NCI-H82 (cell line): ENCODE results near the gene CYP4A22.
A peak's percentile ranks its signal among the peaks of the same experiment; 100 is the strongest.
"Not testable (repeated sequence)": the region's sequence is repeated elsewhere in the genome, so short reads cannot be mapped to it uniquely, and the experiment has no call there.

Experiments
- DNase-seq: peaks from one replicate; lab custom pipeline; 2025; lab: John Stamatoyannopoulos, UW

Gene CYP4A22

DNA sequence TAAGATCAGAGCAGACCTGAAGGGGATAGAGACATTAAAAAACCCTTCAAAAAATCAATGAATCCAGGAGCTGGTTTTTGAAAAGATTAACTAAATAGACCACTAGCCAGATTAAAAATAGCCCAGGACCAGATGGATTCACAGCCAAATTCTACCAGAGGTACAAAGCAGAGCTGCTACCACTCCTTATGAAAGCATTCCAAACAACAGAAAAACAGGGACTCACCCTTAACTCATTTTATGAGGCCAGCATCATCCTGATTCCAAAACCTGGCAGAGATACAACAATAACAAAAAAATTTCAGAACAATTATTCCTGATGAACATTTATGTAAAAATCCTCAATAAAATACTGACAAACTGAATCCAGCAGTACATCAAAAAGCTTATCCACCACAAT is 19.2 kb downstream of the CYP4A22 start:
- not testable (repeated sequence) for DNase-seq

DNA sequence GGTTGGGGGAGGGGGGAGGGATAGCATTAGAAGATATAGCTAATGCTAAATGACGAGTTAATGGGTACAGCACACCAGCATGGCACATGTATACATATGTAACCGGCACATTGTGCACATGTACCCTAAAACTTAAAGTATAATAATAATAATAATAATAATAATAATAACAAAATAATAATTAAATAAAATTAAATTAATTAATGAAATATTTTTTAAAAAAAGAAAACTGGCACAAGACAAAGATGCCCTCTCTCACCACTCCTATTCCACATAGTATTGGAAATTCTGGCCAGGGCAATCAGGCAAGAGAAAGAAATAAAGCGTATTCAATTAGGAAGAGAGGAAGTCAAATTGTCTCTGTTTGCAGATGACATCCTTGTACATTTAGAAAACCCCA is 20.7 kb downstream of the CYP4A22 start:
- DNase-seq: not testable (repeated sequence)

DNA sequence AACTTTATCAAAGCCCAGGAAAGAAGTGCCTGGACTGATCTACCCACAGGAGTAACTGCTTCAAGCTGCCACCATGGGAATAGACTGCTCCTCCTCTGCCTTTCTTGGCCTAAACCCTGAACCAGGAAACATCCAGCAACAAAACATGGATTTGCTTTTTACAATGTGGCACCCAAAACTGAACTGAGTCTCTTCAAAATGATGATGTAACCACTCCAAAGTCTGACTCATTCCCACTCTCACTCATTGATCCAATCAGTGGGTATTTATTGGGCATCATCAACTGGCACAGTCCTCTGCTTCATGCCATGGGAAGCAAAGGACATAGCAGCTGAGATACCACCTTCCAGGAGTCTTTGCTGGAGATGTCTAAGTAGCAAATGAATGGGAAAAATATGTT is 23.5 kb downstream of the CYP4A22 start:
- no peak for DNase-seq

GRCh38 chr1:47161298-47162040 is 24.2 kb downstream of the CYP4A22 start:
- peak; percentile 22 for DNase-seq

DNA sequence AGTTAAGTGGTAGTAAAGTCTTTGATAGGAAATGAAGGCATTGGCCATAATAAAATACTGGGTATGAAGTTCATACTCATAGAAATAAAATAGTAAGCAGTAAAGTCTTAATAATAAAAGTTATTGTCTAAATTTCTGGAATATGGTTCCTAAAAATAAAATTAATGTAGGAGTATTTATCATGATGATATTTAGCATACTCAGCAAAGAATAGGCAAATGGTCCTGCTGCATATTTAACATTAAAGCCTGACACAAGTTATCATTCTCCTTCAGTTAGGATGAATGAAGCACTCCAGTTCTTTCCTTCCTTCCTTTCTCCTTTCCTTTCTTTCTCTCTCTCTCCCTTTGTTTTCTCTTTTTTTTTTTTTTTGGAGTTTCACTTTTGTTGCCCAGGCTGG is 27.3 kb downstream of the CYP4A22 start:
- no peak for DNase-seq

DNA sequence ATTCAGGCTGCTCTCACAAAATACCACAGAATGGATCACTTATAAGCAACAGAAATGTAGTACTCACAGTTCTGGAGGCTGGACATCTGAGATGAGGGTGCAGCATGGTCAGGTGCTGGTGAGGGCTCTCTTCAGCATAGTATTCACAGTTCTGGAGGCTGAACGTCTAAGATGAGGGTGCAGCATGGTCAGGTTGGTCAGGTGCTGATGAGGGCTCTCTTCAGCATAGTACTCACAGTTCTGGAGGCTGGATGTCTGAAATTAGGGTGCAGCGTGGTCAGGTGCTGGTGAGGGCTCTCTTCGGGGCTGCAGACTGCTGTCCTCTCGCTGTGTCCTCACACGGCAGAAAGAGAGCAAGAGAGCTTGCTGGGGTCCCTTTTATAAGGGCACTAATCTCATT is 35.5 kb downstream of the CYP4A22 start:
- DNase-seq: no peak

- DNase-seq: peak; percentile 63
Measured at GRCh38 chr1:47174656-47175020, 37.4 kb downstream of the CYP4A22 start.

DNA sequence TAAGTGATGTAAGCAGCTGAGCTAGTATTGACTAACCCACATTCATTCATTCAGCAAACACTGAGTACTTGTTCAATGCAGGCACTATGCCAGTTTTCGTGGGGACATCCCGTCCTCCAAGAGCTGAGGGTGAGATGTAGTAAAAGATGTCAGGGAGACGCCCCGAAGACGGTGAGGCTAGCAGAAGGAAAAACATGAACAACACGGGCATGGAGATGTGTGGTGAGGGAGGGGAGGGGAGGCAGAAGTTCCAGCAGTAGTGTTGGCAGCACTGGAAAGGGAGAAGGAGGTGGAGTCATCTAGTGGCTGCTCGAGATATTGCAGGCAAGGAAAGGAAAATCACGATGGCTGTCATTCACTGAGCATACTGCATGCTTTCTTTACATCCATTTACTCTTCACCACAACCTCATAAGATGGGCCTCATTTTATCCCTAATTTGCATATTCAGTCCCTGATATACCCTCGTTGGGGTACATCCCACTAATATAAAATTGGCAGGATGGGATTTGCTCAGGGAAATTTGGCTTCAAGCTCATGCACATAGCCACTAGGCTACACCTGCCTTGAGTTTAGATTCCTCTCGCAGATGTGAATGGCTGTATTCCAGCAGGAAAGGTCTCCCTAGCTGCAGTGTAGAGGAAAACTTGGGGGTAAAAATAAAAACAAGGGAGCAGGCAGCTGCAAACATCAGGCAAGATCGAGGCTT is 38.1 kb downstream of the CYP4A22 start:
- peak; percentile 84 for DNase-seq

DNA sequence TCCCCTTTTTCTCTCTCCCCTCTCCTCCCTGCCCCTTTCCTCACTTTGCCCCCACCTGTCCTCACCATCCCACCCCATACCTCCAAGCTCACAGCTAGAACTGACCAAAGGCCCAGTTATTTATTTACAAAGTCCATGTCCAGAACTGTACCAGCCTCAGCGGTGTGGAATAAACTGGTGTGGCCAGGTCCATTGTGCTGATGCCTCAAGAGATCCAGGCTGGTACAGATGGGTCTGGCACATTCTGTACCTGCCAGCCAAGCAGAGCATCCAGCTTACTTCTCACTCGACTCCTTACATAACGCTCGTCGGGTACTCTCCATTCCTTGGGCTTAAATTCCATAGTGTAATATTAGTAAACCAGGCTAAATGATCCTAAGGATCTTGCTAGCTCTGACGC is 40.8 kb downstream of the CYP4A22 start:
- no peak for DNase-seq

- DNase-seq: no peak
Measured at GRCh38 chr1:47178654-47179016, 41.4 kb downstream of the CYP4A22 start.

GRCh38 chr1:47179017-47179987 is 42.1 kb downstream of the CYP4A22 start:
- DNase-seq: peak; percentile 92

DNA sequence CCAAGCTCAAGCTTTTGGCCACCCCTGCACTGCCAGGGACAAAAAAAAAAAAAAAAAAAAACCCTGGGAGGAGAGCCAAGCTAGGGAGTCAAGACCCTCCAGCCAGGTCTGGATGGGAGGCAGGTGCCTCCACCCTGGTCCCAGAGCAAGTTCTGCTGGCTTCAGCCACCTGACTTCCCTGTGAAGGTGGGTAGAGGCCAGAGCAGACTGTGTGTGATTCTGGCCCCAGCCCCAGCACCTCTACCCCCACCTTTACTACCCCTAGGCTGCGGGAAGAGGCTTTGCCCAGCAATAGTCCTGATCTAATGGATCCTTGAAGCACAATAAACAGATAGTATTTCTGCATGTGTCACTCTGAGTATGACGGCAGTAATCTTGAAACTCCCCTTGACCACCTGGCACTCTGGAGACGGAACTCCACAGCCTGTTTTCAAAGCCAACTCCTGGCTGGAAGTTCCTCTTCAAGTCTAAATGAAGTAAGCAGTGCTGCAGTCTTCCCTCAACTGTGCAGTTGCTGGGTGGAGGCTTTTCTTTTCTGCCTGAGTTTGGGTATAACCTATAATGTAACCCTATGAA is 42.8 kb downstream of the CYP4A22 start:
- no peak for DNase-seq

DNA sequence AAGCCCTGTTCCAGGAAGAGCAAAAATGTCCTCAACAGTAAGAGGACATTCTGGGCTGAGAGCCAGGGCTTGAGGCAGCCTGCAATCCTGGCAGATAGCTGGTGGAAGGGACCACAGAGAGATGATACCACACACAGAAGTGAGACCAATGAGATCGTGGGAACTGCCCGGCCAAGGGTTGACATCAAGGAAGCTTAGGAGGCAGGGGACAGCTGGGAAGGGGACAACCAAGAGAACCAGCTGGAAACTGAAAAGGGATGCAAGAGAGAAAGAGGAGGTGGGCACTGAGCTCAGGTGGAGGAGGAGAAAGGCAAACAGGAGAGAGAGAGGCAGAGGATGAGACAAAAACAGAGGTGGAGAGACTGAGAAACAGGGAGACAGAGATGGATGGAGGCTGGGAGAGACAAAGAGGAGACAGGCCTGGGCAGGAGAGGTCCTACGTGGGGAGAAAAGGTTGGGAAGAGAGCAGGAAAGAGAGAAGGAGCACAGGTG is 43.4 kb downstream of the CYP4A22 start:
- no peak for DNase-seq

DNA sequence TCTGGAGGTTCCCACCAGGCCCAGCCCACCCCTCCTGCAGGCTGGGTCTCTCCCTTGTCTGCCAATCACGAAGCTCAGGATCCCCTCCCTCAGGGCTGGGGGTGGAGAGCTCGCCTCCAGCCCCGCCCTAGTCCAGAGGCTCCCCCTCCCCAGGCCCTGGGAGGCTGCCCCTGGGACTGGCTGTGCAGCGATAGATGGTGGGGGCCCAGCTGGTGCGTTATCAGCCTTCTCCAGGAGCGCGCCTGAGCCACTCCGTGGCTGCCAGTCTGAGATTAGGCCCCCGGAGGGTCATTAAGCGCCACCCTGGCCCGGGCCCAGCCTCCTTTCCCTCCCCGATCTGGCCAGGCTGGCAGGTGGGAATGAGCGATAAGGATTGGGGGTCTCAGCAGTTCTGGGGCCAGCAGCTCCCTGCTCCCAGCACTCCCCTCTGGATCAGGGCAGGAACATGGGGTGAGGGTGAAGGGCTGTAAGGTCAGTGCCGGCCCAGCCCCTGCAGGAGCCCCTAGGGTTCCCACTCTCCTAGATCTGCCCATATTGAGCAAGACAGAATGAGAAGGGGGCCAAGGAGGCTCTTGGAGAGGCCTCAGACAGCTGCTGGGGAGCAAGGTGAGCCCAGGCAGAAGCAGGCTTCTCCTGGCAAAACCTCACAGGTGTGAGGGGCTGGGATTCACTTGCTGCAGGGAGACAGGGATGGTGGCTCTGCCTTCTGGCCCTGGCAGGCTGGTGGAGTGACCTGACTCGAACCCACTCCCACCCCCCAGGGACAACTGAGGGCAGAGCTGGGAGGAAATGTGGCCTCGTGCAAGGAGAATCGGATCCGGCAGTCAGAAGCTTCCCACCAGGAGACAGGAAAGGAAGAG is 44.1 kb downstream of the CYP4A22 start:
- DNase-seq: peak; percentile 58

GRCh38 chr1:47181955-47182675 is 44.9 kb downstream of the CYP4A22 start:
- DNase-seq: no peak

GRCh38 chr1:47182676-47183235 is 45.5 kb downstream of the CYP4A22 start:
- no peak for DNase-seq

DNA sequence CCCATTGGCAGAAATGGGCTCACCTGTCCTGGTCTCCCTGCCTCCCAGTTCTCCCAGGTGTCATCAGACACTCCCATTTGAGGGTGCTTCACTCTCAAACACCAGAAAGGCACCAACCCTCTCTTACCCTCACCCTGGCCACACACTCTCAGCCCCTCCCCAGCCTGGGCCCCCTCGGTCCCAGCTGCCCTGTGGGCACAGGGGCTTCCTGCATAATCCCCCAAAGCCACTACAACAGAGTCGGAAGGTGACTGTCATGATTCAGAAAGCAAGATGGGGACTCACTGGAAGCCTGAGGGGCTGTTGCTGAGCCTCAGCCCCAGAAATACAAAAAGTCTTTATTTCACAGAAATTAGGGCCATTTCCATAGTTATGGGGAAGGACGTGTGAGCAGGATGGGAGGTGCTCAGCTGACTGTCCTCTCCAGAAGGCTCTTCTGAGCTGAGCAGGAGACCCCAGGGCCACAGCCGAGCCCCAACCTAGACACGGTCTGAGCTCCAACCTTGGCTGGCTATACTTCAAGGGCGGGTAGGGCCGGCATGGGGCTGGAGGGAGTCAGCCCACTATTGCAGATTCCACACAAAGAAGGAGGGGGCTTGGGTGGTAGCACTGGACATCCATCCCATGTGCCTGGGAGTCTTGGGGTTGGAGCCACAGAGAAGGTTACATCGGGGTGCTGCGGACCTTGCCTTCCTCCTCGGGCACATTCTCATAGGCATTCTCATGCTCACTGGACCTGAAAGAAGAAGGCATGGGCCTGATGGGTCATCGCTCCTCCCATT is 46.3 kb downstream of the CYP4A22 start:
- no peak for DNase-seq

- DNase-seq: peak; percentile 27
Measured at GRCh38 chr1:47184090-47184821, 47.0 kb downstream of the CYP4A22 start.
